HG03565 (cell line): Measurements from ENCODE around the gene CHD1L.
"Not testable (repeated sequence)": the region's sequence is repeated elsewhere in the genome, so short reads cannot be mapped to it uniquely, and the experiment has no call there.

Experiments used
- ATAC-seq: cut with Tn5 transposase; IDR thresholded peaks from one replicate; pipeline ENCODE4 v1.9.1; 2021; ENCODE audit warnings: mild to moderate bottlenecking, moderate library complexity; ENCODE audit not compliant: unreplicated experiment

Gene CHD1L

DNA sequence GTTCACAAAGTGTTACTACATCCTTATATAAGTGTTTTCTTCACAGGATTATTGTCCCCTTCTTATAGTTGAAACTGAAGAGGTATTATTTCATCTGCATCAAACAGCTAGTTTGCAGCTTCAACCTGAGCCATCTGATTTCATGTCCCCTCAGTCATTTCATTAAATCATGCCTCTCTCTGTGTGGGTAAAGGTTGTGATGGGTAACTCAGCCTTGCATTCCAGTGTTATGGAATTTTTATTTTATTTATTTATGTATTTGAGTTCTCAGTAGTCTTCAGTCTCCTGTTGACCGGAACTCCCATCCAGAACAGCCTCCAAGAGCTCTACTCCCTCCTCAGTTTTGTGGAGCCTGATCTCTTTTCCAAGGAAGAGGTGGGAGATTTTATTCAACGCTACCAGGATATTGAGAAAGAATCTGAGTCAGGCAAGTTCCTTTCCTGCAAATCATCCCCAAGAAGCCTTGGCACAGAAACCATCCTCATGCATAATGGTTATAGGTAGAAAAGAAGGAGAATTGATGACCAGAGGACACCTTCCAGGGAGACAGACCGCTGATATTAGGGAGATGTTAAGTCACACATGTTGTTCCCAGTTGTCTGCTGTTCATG, 21.8 kb downstream of the CHD1L start:
- no peak for ATAC-seq

DNA sequence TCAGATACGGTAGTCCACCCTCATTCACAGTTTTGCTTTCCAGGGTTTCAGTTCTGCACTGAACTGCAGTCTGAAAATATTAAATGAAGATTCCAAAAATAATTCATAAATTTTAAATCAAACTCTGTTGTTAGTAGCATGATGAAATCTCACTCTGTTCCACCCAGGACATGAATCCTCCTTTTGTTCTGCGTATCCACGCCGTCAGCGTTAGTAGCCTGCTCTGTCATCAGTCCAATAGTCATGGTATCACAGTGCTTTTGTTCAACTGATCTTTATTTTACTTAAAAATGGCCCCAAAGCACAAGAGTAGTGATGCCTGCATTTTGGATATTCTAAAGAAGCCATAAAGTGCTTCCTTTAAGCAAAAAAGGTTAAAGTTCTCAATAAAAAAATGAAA, 23.9 kb downstream of the CHD1L start:
- no peak for ATAC-seq

DNA sequence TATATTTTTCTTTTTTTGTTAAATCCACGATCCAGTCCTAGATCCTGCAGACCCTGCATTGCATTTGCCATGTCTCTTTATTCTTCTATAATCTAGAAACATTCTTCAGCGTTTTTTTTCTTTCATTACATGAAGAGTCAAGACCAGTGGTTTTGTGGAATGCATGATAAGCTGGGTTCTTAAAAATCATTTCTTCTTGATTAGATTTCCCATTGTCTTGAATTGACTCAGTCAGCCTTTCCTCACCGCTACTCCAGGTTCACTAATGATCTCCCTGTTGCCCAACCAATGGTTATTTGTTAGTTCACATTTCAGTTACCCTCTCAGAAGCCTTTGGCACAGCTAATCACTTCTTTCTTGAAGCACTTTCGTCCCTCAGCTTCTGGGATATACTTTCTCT, 25.2 kb downstream of the CHD1L start:
- ATAC-seq: no peak

DNA sequence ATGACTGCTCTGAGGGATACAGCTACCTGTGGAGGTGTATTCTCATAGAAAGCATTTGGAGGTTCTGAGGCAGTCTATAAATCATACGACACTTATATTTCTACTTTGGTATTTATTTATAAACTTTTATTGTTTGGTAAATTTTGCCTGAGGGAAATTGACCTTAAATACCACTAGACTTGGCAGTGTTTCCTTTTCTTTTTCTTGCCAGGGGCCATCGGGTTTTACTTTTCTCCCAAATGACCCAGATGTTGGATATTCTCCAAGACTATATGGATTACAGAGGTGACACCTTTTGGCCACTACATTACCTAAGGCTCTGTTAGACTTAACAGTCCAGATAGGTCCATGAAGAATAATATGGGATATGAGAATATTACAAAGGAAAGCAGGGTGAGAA, 28.2 kb downstream of the CHD1L start:
- no peak for ATAC-seq

DNA sequence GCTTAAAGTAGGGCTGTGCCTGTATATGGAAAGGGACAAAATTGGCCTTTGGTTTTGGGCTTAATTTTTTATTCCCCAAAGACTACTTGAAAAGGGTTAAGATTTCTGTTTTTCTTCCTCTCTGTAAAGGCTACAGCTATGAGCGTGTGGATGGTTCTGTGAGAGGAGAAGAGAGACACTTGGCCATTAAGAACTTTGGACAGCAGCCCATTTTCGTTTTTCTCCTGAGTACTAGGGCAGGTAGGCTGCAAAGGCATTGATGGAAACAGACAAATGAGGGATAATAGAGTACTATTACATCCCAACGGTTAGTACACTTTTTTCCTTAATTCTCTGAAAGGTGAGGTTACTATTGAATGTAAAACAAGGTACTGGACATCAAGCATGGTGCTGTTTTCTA, 29.6 kb downstream of the CHD1L start:
- no peak for ATAC-seq

DNA sequence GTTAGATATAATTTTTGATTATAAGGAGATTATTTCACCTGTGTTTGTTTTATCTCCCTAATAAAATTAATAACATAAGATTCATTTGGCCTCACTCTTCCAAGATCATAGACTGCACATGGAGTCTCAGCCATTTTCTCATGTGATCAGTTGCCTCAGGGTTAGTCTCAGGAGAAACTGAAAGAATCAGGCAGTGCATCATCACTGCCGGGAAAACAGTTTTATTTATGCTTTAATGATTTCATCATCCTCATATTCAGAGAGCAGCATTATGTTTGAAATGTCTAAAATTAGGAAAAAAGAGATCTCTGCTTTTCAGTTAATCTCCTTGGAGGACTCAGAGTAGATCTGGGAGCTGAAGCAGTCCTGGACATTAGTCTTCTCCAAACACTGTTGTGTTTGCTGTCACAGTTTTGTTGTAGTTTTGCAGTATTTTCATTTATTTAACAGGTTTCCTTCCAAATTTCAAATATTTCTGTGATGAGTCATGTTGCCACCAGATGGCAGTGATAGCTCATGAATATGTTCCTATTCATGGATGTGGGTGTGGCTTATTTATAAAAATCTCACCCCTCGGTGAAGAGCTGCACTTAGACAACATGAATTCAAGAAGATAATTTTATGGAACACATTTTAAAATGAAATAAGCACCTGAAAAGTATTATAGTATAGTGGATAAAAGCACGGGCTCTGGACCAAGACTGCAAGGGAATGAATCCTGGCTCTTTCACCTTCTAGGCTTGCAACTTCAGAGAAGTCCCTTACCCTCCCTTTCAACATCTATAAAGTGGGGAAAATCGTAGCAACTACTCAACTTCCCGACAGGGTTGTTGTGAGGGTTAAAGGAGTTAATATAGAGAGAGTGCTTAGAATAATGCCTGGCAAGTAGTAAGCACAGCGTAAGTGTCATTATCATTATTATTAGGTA, 31.2 kb downstream of the CHD1L start:
- no peak for ATAC-seq

DNA sequence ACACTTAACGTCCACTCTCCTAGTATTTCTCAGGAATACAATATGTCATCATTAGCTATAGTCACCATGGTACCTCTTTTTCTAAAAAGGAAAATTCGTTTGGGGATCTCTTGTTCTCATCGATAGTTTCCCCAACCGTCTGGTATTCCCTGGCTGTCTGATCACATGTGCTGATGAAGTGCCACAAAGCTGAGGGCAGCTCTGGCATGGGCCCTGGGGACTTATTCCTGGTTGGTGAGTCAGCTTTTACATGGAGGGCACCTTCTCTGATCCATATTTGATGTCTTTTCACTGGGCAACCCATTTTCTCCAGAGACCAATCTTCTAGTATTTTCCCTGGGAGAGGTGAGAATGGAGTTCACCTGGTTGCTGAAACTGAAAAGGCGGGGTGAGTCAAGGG, 39.5 kb downstream of the CHD1L start:
- no peak for ATAC-seq

DNA sequence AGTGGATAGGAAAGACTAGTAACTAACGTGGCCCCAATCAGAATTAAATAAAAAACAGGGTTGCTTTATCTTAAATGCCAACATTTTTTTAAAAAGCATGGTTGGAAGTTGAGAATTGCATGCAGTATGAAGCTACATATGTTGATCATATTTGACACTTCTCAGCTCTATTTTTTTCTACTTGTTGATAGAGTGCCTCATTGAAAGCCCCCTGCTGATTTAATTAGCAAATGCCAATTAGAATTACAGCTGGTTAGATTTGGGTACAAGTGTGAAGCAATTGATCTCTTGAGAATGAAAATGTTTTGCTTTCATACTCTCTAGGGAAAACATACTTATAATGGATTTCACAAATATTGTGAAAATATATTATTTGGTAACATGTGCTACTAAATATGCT, 40.5 kb downstream of the CHD1L start:
- ATAC-seq: no peak

DNA sequence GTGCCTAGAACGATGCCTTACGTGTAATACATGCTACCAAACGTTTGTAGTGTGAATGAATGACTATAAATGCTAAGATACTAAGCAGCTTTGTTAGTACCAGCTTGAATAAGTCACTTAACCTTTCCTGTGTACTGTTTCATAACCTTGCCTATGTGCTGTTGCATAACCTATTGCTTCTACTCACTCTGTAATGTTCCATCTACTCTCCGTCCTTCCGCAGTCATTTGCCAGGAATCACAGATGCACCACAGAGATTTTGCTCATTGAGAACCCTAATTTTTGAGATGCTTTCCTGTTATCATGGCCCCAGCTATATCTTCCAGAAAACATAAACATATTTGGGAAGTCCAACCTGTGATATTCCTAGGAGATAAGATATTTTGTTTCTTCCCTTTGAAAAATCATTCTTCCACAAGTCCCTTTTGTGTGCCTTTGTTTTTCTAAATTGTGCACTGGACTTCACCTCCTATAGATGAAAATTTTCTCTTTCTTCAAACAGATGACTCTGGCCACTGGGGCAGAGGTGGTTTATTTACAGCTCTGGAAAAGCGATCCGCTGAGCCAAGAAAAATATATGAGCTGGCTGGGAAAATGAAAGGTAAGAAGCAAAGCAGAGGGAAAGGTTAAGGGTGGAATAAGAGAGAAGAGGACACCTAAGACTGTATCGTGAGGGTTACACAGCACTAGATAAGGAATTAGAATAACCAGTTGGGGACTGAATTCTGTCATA, 44.8 kb downstream of the CHD1L start:
- no peak for ATAC-seq

DNA sequence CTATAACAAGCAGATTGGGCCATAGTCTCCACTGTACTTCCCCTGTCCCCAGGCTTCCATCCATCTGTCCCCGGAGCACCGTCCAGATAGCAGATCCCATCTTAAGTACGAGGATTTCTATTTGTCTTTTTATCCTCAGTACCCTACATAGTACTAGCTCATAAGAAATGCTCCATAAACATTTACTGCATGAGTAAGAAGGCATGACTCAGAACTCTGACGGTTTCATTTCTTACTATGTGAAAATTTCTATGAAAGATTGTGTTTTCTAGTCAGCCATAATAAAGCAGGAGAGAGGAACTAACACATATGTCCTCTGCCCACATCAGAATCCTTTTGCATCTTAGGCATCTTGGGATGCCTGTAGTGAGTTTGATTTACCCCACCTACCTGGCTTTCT, 49.5 kb downstream of the CHD1L start:
- no peak for ATAC-seq

DNA sequence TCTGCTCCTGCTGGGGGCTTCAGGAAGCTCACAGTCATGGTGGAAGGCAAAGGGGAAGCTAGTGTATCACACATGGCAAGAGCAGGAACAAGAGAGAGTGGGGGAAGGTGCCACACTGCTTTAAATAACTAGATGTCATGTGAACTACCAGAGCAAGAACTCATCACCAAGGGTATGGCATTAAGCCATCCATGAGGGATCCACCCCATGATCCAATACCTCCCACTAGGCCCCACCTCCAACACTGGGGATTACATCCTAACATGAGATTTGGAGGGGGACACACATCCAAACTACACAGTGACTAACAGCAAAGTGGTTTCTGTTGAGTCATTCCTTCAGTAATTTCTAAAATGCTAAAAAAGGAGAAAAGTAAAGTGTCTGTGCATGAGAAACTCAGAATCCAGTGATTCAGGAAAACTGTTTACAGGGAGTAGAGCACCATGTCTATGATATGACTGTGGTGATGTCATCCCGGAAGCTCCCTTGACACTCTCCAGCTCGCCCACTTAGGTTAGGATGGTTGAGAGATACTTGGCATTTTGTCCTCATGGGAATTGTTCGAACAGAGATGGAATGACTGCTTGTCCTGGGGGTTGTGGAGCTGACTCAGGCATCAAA, 50.3 kb downstream of the CHD1L start:
- no peak for ATAC-seq

DNA sequence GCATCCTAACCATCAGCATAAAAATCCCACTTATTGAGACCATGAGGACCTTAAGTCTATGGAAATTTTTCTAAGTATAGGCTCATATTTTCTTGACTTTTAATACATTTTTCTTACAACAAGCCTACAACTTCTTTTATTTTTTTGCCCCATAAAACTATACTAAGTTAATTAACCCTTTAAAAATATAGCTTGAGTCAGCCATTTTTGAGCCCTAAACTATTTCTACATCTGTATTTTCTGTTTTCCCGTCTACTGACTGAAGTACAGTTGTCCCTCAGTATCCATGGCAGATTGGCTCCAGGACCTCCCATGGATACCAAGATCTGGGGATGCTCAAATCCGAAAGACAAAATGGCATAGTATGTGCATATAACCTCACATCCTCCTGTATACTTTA, 55.0 kb downstream of the CHD1L start:
- no peak for ATAC-seq

DNA sequence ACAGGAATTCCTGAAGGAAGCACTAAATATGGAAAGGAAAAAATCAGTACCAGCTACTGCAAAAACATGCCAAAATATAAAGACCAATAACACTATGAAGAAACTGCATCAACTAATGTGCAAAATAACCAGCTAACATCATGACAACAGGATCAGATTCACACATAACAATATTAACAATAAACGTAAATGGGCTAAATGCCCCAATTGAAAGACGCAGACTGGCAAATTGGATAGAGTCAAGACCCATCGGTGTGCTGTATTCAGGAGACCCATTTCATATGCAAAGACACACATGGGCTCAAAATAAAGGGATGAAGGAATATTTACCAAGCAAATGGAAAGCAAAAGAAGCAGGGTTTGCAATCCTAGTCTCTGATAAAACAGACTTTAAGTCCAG, 63.3 kb downstream of the CHD1L start:
- ATAC-seq: not testable (repeated sequence)

DNA sequence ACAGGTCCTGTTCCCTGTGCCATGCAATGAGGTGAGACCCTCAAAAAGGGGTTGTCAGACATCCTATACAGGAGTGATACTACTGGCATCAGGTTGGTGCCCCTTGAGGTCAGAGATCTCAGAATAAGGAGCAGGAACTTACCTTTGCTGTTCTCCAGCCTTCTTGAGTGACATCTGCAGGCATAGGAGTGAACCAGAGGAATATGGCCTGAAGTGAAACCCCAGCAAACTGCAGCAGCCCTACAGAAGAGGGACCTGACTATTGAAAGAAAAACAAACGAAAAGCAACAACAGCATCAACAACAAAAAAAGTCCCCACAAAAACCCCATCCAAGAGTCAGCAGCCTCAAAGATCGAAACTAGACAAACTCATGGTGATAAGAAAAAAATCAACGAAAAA, 74.5 kb downstream of the CHD1L start:
- no peak for ATAC-seq

DNA sequence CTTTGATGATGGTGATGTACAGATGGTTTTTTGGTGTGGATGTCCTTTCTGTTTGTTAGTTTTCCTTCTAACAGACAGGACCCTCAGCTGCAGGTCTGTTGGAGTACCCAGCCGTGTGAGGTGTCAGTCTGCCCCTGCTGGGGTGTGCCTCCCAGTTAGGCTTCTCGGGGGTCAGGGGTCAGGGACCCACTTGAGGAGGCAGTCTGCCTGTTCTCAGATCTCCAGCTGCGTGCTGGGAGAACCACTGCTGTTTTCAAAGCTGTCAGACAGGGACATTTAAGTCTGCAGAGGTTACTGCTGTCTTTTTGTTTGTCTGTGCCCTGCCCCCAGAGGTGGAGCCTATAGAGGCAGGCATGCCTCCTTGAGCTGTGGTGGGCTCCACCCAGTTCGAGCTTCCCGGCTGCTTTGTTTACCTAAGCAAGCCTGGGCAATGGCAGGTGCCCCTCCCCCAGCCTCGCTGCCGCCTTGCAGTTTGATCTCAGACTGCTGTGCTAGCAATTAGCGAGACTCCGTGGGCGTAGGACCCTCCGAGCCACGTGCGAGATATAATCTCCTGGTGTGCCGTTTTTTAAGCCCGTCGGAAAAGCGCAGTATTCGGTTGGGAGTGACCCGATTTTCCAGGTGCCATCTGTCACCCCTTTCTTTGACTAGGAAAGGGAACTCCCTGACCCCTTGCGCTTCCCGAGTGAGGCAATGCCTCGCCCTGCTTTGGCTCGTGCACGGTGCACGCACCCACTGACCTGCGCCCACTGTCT, 84.6 kb downstream of the CHD1L start:
- not testable (repeated sequence) for ATAC-seq

DNA sequence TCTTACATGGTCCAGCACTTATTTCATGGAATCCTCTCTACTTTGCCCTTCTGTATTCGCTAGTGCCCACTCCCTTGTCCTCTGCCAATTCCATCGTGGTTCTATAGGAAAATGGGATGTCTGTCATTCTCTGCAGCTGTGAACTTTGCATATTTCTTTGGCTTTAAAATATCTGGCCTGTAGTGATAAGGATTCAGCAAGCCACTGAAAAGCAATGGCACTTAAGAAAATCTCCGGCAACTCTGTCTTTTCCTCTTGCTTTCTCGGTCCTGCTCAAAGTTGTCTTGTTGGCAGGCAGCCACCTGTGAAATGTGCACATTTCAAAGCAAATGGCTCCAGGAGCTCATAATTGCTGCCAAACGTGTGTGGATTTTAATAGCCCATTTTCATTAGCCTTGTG, 91.8 kb downstream of the CHD1L start:
- no peak for ATAC-seq

DNA sequence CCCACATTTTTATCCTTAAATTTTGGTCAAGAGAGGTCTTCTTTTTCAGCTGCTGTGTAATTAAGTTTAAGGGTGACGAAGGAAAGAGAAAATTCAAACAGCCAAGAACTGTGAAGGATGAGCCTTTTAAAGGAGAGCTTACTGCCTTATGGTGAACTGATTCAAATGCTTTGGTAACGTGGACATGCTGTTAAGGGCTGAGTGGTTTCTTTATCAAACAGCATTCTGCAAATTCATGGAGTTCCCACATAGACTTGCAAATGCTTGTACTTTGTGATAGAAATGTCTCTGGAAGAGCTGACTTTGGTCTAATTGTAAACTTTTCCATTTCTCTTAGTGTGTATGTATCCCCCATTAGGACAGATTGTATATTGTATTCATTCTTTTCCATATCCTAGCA, 93.8 kb downstream of the CHD1L start:
- no peak for ATAC-seq

DNA sequence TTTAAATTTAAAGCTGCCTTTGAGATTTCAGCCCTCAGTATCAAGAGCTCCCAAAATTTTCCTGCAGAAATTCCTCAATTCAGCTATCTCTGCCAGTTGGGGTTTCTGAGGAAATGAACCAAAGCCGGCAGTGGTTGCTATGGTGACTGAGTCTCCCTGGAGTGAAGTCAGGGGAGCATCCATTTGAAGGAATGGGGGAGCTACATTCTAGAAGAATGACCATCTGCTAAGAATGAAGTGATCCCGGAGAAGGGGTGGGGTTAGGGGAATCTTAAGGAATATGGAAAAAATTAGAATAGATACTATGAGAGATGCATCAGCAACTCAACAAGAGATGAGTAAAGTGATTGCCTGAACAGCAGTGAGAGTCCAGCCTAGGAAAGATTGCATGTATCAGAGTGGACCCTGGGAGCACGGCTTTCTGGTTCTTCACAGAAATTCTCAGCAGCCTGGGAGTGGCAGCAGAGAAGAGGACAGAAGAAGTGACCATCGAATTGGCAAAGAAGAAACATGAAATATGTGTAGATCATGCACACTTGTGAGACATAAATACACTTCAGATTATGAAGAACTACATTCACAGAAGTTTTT, 94.7 kb downstream of the CHD1L start:
- ATAC-seq: no peak

DNA sequence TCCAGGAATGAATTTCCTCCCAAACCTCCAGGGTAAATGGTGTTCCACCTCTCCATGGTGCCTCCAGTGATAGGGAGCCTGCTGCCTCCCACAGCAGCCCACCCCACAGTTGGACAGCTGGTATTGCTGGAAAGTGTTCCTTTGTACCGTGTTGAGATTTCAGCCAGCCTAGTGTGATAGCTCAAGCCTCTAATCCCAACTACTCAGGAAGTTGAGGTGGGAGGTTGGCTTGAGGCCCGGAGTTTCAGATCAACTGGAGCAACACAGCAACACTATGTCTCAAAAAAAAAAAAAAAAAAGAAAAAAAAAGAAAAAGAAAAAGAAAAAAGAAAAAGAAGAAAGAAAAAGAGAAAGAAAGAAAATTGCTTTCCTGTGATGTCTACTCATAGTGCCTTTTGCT, 96.1 kb downstream of the CHD1L start:
- no peak for ATAC-seq

DNA sequence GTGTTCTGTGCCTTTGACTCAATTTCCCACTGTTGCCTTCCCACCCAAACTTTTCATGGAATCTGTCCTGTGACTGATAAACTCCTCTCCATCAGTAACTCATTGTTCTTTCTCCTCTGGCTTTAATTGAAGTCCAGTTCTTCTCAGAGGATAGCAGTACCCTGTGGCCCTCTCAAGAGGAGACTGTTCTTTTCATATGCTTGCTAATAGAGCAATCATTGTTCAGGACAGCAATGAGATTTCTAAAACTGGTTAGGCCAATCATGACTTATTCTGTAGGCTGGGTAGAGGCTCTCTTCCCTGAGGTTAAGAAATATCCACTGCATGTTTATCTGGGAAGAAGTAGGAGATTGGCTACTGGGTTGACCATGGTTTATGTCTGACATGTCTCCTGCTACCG, 98.8 kb downstream of the CHD1L start:
- ATAC-seq: no peak
